Measurements from ENCODE around the gene FOXF2.

Gene FOXF2

GRCh38 chr6:1378065-1379016 is 11.0 kb upstream of the FOXF2 start:
- DNase-seq (ENCODE audit: low read depth), result no peak

- no peak for DNase-seq (ENCODE audit: low read depth)
These were observed 10.2 kb upstream of the FOXF2 start for GRCh38 chr6:1379017-1379787.

- no peak for DNase-seq (ENCODE audit: low read depth)
These were observed 9.6 kb upstream of the FOXF2 start for GRCh38 chr6:1379788-1380147.

- DNase-seq (ENCODE audit: low read depth), result no peak
These were observed 8.6 kb upstream of the FOXF2 start for GRCh38 chr6:1380625-1381427.

- DNase-seq (ENCODE audit: low read depth), result no peak
These were observed 7.7 kb upstream of the FOXF2 start for GRCh38 chr6:1381481-1382330.

- DNase-seq (ENCODE audit: low read depth), result no peak
These were observed 7.0 kb upstream of the FOXF2 start for GRCh38 chr6:1382331-1382882.

- no peak for DNase-seq (ENCODE audit: low read depth)
These were observed 6.3 kb upstream of the FOXF2 start for GRCh38 chr6:1382883-1383728.

GRCh38 chr6:1383729-1384548 is 5.4 kb upstream of the FOXF2 start:
- no peak for DNase-seq (ENCODE audit: low read depth)

GRCh38 chr6:1384549-1385128 is 4.7 kb upstream of the FOXF2 start:
- DNase-seq (ENCODE audit: low read depth), result no peak

GRCh38 chr6:1385129-1386037 is 4.0 kb upstream of the FOXF2 start:
- DNase-seq (ENCODE audit: low read depth), result no peak

- DNase-seq (ENCODE audit: low read depth), result no peak
These were observed 3.2 kb upstream of the FOXF2 start for GRCh38 chr6:1386038-1386709.

- no peak for DNase-seq (ENCODE audit: low read depth)
These were observed 1.9 kb upstream of the FOXF2 start for GRCh38 chr6:1387538-1387875.

- DNase-seq (ENCODE audit: low read depth), result no peak
These were observed 1.3 kb upstream of the FOXF2 start for GRCh38 chr6:1387876-1388629.

GRCh38 chr6:1388630-1389368 is 577 bp upstream of the FOXF2 start:
- DNase-seq (ENCODE audit: low read depth), result no peak

- no peak for DNase-seq (ENCODE audit: low read depth)
These were observed 963 bp downstream of the FOXF2 start for GRCh38 chr6:1390133-1390945.
